Measurements from ENCODE around the gene HCRT. TPM values are rescaled to one million over a fixed set of nuclear protein-coding genes. Genes with fewer than 3 reads are reported as not detected.

Gene HCRT
- polyA plus RNA-seq, 2 of the 4 experiments (the other 2 are of a cell fraction), result 0.18 TPM; not detected in 1

DNA sequence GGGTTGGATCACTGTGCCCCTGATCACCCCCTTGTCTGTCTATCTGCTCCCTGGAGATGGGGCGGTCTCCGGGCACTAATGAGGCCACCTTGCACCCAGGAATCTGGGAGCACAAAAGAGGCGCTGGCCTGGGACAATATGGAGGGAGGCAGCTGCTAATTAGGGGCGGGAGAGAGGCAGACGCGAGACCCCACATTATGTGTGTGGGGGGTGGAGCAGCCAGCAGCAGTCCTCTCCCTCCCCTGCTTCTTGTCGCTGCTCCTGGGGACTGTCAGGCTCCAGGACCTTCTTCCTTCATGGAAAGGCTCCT is 324 bp upstream of the HCRT start:
- TF ChIP-seq SMC3 (IDR thresholded peaks at IDR 0.05) (no peak), MAFK (IDR thresholded peaks at IDR 0.05; ENCODE audit: partially characterized antibody) (no peak), KDM5A (IDR thresholded peaks at IDR 0.05) (no peak), NFE2L2 (conservative IDR thresholded peaks at IDR 0.05; ENCODE audit: low read length) (no peak), HMGXB4 (CRISPR knock-in tag; IDR thresholded peaks at IDR 0.05; ENCODE audit: borderline replicate concordance) (no peak), HOXA7 (CRISPR knock-in tag; IDR thresholded peaks at IDR 0.05) (no peak), KDM1A (IDR thresholded peaks at IDR 0.05; ENCODE audit: low read depth) (no peak), TFCP2L1 (CRISPR knock-in tag; IDR thresholded peaks at IDR 0.05) (no peak), ZSCAN20 (CRISPR knock-in tag; IDR thresholded peaks at IDR 0.05) (no peak), TP53 (CRISPR knock-in tag; IDR thresholded peaks at IDR 0.05) (no peak), ZNF302 (CRISPR knock-in tag; IDR thresholded peaks at IDR 0.05) (no peak), CBX8 (IDR thresholded peaks at IDR 0.05) (no peak), GATA3 (IDR thresholded peaks at IDR 0.05; ENCODE audit: borderline replicate concordance) (no peak), ESRRA (IDR thresholded peaks at IDR 0.05; ENCODE audit: borderline replicate concordance, low read length) (no peak), RNF2 (IDR thresholded peaks at IDR 0.05; ENCODE audit: borderline replicate concordance, low read depth) (no peak), HEYL (CRISPR knock-in tag; IDR thresholded peaks at IDR 0.05) (no peak)
- TF ChIP-seq, protein P1, sequence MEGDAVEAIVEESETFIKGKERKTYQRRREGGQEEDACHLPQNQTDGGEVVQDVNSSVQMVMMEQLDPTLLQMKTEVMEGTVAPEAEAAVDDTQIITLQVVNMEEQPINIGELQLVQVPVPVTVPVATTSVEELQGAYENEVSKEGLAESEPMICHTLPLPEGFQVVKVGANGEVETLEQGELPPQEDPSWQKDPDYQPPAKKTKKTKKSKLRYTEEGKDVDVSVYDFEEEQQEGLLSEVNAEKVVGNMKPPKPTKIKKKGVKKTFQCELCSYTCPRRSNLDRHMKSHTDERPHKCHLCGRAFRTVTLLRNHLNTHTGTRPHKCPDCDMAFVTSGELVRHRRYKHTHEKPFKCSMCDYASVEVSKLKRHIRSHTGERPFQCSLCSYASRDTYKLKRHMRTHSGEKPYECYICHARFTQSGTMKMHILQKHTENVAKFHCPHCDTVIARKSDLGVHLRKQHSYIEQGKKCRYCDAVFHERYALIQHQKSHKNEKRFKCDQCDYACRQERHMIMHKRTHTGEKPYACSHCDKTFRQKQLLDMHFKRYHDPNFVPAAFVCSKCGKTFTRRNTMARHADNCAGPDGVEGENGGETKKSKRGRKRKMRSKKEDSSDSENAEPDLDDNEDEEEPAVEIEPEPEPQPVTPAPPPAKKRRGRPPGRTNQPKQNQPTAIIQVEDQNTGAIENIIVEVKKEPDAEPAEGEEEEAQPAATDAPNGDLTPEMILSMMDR (IDR thresholded peaks at IDR 0.05), result no peak
- no peak for ATAC-seq
- peaks cover 38% of the 10 kb centered on the region for H3K4me1 ChIP-seq
- no peak for FAIRE-seq
- DNase-seq (ENCODE audit: low read depth in 1 of 2, low spot score in 1 of 2), result no peak
- H3K27ac ChIP-seq, result no peak overlapping the region
- H3K4me2 ChIP-seq, result no peak overlapping the region
- WGBS (ENCODE audit: missing lambda C conversion rate), result 95% methylated on average over 7 of the region's 7 CpGs
- CTCF ChIA-PET, result interaction anchor here (0.8 to 6.1 kb wide), 8 partner anchors 11 to 104 kb away, joined by 3 to 76 read pairs (median 6); partner anchors contain the start of gene GHDC
- POLR2A ChIA-PET, result no interaction called here
- no peaks in the 10 kb centered on the region for H3K9me3 ChIP-seq
- no peak overlapping the region for H3K4me3 ChIP-seq

- Histone ChIP-seq H3K4me3 (peak overlapping the region; percentile 48), H3K4me1 (peaks cover 38% of the 10 kb centered on the region), H3K4me2 (peak overlapping the region; percentile 94), H3K9me3 (no peaks in the 10 kb centered on the region), H3K27ac (peak overlapping the region; percentile 74 to 87)
- ATAC-seq, result peak; percentile 47 to 72
- FAIRE-seq, result no peak
- POLR2A ChIA-PET, result no interaction called here
- CTCF ChIA-PET, result interaction anchor here (0.6 to 6.1 kb wide), 42 partner anchors 8 to 319 kb away, joined by 3 to 76 read pairs (median 4); partner anchors contain the start of genes GHDC and KLHL11
- 42% methylated on average over 66 of the region's 83 CpGs for whole genome bisulfite sequencing (ENCODE audit: missing lambda C conversion rate)
- peak; percentile 74 to 78 for DNase-seq (ENCODE audit: low read depth in 1 of 2, low spot score in 1 of 2)
- TF ChIP-seq HOXB5 (CRISPR knock-in tag; IDR thresholded peaks at IDR 0.05), result peak; percentile 64; the same call in 1 of the 2 replicates
- TF ChIP-seq, protein P2, sequence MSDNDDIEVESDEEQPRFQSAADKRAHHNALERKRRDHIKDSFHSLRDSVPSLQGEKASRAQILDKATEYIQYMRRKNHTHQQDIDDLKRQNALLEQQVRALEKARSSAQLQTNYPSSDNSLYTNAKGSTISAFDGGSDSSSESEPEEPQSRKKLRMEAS (IDR thresholded peaks at IDR 0.05), result peak; percentile 95
- no peak for TF ChIP-seq FOXS1 (CRISPR knock-in tag; IDR thresholded peaks at IDR 0.05)
- TF ChIP-seq CHD4 (IDR thresholded peaks at IDR 0.05; ENCODE audit: borderline replicate concordance), result no peak
- TF ChIP-seq JUNB (IDR thresholded peaks at IDR 0.05), result no peak
- peak; percentile 38; the same call in 1 of the 2 replicates for TF ChIP-seq PHF8 (IDR thresholded peaks at IDR 0.05; ENCODE audit: borderline replicate concordance, low read depth)
- no peak for TF ChIP-seq NFE2L2 (conservative IDR thresholded peaks at IDR 0.05; ENCODE audit: low read length)
- TF ChIP-seq REST (IDR thresholded peaks at IDR 0.05), result no peak
- TF ChIP-seq, protein P3, sequence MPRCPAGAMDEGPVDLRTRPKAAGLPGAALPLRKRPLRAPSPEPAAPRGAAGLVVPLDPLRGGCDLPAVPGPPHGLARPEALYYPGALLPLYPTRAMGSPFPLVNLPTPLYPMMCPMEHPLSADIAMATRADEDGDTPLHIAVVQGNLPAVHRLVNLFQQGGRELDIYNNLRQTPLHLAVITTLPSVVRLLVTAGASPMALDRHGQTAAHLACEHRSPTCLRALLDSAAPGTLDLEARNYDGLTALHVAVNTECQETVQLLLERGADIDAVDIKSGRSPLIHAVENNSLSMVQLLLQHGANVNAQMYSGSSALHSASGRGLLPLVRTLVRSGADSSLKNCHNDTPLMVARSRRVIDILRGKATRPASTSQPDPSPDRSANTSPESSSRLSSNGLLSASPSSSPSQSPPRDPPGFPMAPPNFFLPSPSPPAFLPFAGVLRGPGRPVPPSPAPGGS (IDR thresholded peaks at IDR 0.05), result peak; percentile 48; the same call in 1 of the 3 replicates
- no peak for TF ChIP-seq RFX5 (IDR thresholded peaks at IDR 0.05)
- no peak for TF ChIP-seq SREBF2 (IDR thresholded peaks at IDR 0.05)
- TF ChIP-seq JUN (IDR thresholded peaks at IDR 0.05), result peak in 1 of 2 experiments; percentile 34; a peak in 1 of 5 replicates
- no peak for TF ChIP-seq HOXB13 (CRISPR knock-in tag; IDR thresholded peaks at IDR 0.05; ENCODE audit: low read depth)
These were observed 1.2 kb downstream of the HCRT start for GRCh38 chr17:42183741-42184711.

Measured in A549 (cell line).